GM19455 (cell line): Measurements from ENCODE around the gene SPPL2B.

Source experiments
- ATAC-seq: cut with Tn5 transposase; IDR thresholded peaks from one replicate; pipeline ENCODE4 v1.9.1; 2021; ENCODE audit not compliant: unreplicated experiment

The SPPL2B gene

DNA sequence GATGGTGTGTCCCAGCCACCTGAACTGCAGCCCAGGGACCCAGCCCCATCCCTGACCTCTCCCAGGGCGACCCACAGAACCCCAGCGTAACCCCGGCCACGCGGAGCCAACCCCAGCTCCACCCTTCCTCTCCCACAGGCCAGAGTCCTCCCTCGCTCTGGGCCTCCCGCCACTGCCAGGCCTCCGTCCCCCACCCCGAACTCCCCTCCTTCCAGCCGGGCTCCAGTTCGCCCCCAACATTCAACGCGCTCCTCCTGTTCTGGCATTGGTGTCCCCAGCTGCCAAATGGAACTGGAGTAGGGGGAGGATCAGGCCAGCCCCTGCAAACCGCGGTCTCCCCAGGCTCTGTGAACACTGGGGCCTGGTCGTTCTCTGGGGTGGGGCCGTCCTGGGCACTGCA is 28.0 kb upstream of the SPPL2B start:
- no peak for ATAC-seq

DNA sequence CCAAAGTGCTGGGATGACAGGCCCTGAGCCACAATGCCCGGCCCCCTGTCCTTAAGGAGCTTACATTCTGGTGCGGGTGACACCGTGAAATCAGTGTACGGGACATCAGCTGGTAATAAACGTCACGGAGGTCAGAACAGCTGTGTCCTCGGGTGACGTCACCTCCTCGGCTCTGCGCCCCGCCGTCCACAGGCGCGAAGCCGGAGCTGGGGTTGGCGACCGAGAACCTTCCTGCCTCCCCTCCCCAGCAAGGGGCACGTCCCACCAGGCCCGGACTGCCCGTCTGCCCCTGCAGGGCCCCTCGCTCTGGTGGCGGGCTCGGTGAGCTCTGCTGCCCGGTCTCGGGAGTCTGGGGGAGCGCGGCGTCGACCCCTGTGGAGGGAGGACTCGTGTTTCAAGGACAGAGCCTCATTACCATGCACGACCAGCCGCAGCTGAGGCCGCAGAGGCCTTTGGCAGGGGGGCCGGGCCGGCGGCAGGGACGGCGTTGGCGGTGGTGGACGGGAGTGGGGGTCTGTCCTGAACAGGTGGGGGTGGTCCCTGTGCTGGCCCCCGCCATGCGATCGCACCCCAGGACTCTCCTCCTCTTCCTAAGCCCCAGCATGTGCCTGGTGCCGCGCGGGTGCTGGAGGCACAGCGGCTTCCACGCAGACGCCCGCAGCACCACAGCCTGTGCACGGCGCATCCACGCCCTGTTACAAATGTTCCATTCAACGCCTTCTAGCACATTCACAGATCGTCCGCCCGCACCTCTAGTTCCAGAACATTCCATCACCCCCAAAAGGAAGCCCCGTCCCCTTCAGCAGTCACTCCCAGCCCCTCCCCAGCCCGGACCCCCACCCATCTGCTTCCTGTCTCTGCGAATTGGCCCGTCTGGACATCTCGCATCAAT is 25.9 kb upstream of the SPPL2B start:
- no peak for ATAC-seq

DNA sequence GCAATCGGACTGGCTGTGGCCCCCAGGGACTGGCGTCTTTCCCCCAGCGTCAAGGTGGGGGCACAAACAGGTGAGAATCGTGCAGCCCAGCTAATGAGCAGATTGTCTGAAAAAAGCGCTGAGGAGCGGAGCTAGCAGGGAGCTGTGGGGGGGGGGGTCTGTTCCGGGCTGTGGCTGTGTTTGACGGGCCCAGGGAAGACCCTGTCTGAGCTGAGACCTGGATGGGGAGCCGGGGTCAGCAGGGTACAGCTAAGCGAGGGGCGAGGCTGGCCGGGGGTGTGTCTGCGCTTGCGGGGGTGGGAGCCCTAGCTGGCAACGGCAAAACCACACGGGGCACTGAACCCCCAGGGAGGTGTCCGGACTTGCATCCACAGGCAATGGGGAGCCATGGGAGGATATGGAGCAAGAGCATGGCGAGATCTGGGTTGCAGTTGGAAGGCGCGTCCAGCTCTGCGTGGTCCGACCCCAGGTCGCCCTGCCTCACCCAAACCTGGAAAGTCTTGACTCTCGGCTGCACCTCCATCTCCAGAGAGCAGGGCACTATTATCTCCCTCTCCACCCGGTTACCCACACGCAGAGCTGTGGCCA is 25.2 kb upstream of the SPPL2B start:
- no peak for ATAC-seq

DNA sequence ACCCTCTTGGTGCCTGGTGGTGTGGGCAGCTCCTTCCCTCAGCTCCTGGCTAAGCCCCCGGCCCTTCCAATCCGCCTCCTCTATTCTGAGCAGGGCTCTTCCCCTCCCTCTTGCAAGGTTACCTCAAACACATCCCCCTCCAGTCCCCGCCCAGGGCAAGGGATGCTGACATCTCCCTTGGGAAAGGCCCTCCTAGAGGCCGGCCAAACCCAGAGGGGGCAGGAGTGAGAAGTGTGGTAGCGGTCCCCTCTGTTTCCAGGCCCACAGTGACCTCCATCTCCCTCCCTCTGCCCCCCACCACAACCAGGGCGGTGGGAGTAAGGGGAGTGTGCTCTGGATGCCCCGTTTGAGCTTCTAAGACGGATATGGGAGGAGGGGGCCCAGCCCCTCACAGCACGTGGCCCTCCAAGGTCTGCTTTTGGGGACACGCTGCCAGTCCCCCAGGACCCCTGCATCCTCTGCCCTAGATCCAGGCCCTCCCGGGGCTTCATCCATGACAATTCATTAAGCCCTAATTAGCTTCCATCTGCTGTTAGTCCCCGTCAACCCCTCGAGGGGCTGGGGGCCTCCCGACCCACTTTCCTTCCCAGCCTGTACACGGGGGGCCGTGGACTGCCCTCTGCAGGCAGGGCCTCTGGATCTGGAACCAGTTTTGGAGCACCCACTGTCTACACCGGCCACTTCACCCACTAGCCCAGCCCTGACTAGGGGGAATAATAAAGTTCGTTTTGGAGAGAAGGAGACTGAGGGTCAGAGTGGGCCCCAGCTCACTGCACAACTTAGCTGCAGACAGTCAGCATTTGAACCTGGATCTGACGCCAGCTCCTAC is 22.8 kb upstream of the SPPL2B start:
- ATAC-seq = no peak

DNA sequence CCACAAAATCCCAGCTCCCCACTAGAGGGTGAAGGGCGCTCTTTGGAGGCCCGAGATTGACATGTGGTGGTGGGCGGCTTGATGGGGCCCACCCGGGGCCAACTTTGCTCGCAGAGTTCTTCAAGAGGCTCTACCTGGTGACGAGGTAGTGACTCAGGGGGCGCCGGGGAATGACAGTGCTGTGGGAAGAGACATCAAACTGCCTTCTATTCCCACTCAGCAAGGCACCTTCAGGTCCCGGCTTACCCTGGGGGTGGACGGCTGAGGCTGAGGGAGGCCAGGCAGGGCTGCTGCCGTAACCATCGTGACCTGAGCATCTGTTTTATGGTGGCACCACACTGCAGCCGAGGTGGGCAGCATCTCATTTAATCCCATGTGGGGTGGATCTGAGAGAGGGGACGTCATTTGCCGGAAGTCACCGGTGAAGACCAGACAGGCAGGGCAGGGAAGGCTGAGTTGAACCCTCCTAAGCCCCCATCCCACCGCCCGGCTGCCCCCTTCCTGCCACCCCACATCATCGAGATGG is 22.1 kb upstream of the SPPL2B start:
- ATAC-seq = no peak

DNA sequence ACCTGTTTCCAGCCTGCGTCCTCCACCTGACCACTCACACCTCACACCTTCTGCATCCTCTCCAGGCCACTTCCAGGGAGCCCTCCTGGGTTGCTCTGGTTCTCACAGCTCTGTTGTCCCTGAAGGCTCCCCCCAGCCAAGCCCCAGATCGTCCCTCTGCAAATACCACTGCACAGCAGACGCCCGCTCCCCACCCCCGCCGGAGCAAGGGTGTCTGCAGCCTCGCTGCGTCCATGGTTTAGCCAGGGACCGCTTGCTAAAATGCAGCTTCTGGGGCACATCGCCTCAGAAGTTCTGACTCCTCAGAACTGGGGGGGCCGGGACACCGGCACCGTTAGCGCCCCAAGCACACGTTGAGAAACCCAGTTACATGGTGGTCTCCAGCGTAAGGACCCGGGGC is 21.5 kb upstream of the SPPL2B start:
- no peak for ATAC-seq

DNA sequence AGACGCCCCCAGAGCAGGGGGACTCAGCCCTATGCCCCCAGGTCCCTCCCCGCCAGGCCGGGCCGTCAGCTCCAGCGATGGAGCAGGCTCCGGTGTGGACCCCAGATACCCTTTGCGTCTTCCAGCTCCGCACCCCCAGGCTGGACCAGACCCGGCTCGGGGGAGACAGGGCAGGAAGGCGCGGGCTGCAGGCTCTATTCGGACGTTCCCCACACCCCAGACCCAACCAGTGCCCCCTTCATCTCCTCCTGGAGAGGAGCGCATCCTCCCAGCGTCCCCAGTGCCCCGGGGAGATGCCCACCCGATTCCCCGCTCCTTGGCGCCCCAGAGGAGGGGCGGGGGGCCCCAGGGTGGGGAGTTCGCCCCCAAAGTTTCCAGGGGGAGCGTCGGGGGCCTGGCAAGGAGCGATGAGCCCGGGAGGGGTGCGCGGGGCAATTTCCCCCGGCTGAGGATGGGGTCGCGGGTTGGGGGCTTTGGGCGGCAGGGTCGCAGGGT is 20.9 kb upstream of the SPPL2B start:
- ATAC-seq = no peak

DNA sequence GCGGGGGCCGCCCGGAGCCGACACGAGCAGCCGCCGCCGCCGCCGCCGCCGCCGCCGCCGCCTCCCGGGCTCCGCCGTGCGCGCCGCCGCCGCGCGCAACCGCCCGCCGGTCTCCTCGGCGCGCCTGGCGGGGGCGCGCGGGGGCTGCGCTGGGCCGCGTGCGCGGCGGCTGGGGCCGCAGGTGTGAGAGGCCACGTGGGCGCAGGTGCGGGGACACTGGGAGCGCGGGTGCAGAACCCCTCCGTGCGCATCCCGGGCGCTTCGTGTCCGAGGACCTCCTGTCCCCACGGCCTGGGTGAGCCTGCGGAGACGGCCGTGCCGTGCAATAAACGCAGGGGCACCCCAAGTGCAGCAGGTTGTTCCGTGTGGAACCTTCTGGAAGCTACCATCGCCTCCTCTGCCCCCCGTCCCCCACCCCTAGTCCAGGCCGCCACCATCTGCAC is 20.3 kb upstream of the SPPL2B start, which contains the start of gene LINGO3:
Gene LINGO3, minus strand, starts transcription at position 41 of the 443 bp plus-strand sequence. CDS start 16,378 bp downstream, outside the sequence.
- no peak for ATAC-seq

DNA sequence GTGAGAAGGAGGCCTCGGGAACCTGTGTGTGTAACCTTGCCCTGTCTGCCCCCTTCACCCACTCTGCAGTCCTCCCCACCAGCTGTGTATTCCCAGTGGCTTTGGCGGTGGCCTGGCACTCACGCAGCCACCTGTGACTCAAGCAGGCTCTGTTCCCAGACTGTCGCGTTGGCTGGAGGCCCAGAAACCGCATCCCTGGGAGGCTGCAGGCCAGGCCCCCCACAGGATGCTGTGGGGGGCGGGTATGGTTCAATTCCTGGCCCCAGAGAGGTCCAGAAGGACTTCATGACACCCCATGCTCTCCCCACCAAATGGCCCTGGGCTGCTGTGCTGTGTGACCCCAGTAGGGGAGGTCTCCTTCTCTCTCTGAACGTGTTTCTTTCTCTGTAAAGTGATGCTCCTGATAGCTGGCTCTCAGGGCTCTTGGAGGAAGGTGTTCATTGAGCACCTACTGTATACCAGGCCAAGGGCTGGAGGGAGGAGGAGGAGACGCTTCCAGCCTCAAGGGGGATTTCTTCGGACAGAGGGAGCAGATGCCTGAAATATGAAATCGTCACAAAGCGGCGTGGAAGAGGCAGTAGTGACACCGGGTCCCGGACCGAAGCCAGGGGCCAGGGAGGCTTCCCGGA is 18.6 kb upstream of the SPPL2B start:
- no peak for ATAC-seq

DNA sequence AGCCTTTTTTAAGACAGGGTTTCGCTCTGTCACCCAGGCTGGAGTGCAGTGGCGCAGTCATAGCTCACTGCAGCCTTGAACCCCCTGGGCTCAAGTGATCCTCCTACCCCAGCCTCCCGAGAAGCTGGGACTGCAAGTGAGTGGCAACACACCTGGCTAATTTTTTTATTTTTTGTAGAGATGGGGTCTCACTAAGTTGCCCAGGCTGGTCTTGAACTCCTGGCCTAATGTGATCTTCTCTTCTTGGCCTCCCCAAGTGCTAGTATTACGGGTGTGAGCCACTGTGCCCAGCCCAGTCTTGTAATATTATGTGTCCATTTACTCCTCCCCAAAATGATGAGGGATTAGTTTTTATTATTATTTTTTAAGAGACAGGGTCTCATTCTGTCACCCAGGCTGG is 17.4 kb upstream of the SPPL2B start:
- ATAC-seq = no peak

DNA sequence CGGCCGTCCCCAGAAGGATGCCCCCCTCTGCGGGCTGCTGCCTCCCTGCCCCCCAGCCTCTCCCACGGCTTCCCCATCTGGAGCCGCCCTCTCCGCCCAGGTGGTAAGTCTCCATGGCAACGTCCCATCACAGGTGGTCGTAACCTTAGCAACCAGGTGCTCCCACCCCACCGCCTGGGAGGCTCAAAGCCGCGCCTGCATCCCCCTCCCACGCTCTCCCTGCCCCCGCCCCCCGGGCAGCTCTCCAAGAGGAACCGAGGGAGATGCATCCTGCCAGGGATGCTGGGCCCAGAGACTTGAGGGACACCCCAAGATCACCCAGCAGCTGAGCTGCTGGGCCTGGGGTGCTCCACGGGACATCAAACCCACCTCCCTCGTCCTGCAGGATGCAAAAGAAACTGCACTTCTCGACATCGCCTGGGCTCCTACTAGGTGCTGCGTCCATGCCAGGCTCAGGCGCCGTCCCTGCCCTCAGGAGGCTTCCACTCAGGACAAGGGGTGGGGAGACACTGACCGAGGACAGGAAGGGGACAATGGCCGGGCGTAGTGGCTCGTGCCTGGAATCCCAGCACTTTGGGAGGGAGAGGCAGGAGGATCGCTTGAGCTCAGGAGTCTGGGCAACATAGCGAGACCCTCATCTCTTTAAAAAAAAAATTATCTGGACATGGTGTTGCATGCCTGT is 15.5 kb upstream of the SPPL2B start:
- ATAC-seq = no peak

DNA sequence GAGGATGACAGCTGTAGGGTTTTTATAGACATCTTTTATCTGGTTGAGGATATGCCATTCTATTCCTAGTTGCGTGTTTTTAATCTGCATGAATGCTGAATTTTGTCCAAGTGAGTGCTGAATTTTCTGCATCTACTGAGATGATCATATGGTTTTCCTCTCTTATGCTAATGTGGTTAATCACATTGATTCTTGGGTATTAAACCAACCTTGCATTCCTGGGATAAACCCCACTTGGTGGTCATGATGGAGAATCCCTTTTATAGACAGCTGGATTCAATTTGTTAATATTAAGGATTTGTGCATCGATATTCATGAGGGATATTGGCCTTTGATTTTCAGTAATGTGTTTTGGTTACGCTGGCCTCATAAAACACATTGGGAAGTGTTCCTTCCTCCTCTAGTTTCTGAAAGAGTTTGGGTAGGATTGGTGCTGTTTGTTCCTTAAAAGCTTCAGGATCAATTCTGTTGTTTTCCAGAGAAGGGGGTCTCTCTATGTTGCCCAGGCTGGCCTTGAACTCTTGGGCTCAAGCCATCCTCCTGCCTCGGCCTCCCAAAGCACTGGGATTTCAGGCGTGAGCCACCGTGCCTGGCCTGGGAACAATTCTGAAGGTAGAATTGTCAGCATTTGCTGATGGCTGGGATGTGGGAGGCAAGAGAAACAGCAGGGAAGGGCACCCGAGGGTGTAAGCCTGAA is 13.2 kb upstream of the SPPL2B start:
- no peak for ATAC-seq

DNA sequence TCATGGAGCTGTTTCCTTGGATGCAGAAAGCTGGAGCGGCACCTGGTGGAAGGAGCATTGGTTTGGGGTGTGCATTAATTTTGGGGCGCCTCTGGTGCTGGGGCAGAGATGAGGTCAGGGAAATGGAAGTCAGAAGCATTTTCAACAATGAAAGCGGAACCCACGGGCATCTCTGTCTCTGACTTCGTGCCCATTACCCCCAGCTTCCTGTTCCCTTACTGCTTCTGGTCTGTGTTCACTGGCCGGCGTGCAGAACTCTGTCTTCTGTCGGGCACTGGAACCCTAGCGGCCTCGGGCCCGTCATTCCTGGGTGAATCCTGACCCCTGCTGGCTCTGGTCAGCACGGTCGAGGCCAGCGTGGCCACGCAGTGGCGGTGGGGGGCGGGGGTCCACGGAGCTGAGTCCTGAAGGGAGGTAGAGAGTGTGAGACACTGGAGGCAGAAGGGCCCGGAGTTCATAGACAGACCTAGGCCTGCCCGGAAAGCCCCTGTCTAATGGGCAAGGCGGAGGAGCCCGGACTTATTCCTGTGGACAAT is 12.6 kb upstream of the SPPL2B start:
- ATAC-seq = no peak

DNA sequence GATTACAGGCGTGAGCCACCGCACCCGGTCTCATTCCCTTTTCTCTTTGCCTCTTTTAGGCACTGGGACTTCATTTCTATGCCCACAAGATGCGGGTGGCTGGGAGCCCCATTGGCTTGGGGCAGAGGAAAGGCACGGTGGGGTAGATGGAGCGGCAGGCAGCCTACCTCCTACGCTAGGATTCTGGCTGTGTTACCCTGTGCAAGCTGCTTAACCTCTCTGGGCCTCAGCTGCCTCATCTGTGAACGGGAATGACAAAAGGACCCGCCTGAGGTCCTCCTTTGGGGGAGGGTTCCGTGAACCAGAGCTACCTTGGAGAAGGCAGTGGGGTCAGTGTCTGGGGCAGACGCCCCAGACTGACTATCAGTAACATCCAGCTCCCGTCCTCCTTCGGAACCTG is 11.2 kb upstream of the SPPL2B start:
- ATAC-seq = no peak

DNA sequence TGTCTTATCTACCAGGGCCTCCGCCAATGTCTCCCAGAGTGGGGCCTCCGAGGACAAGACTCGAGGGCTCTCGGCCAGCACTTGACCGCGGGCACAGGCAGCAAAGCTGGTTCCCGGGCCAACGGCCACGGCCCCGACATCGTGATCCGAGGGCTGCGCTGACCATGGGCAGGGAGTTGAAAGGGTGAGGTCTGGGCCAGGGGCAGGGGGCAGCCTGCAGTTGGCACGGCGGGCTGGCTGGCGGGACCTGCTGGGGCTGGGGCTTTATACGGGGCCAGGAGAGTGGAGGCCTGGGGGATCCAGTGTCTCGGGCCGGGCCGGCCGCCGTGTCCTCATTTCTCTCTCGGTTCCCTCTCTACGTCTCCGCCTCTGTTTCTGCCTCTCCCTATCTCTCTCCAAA is 10.7 kb upstream of the SPPL2B start:
- ATAC-seq = no peak

DNA sequence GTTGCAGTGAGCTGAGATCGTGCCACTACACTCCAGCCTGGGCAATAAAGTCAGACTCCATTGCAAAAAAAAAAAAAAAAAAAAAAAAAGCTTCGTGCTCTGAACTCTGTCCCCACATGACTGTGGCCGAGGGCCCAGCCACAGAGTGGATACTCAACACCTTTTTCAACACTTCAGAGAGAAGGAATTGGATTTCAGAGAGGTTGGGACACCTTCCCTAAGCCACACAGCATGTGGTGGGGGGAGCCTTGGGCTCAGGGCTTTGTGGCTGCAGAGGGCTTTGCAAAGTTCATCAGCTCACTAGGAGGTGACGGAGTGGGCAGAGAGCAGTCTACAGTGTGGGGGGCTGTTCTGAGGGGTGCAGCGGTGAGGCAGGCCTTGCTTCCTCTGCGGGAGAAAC is 9.6 kb upstream of the SPPL2B start:
- ATAC-seq = no peak

DNA sequence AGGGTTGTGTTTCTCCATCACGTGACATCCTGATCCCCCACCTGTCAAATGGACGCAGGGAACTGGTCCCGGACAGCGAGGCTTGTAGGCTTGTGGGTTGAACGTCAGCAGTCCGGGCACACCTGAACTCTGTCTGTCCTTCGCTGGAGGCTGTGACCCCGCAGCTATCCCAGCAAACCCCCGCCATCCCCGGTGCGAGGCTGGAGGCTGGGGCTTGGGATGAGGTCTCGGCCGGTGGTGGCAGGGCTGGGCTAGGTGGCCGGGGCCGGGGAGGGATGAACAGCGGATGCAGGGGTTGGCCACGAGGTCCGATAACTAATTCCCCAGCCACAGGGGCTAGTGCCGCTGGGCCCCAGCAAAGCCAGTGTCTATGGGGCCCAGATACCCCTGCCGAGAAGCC is 8.9 kb upstream of the SPPL2B start:
- ATAC-seq = no peak

DNA sequence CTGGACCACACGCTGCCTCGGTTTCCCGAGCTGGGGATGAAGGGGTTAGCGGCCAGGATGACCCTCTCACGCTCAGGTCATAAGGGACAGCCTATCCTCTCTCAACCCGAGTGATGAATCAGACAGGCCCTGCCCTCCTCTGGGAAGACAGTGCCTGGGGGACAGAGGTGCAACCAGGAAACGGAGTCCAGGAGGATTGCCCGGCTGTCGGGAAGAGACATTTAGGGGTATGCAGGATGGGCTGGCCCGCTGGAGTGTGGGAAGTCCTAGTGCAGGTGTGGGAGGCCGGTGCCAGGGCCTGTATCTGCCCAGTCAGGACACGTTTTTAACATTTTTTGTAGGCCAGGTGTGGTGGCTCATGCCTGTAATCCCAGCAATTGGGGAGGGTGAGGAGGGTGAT is 8.4 kb upstream of the SPPL2B start:
- no peak for ATAC-seq

DNA sequence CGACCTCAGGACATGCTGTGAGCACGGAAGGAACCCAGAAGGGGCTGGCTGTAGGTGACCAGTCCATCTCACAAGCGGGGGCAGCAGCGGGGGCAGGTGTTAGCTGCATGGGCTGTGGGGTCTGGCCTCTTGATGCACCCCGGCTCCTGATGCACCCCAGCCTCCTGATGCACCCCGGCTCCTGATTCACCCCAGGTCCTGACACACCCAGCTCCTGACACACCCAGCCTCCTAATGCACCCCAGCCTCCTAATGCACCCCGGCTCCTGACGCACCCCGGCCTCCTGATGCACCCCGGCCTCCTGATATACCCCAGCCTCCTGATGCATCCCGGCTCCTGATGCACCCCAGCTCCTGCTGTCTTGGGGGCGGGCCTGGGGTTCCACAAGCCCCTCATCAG is 7.5 kb upstream of the SPPL2B start:
- no peak for ATAC-seq
